ENCODE results near the gene DIAPH2. TPM values are rescaled to one million over a fixed set of nuclear protein-coding genes. Genes with fewer than 3 reads are reported as not detected.

The DIAPH2 gene
- total RNA-seq, 1 donor from 2014 or later = 34.2 TPM

GRCh38 chrX:97399400-97399799, 714.8 kb downstream of the DIAPH2 start:
- intact Hi-C loops (cut with DNase I) = no loop called here
- H3K27ac ChIP-seq = no peak overlapping the region
- H3K4me1 ChIP-seq = no peaks in the 10 kb centered on the region
- ATAC-seq (no peak), DNase-seq (no peak)
- H3K27me3 ChIP-seq (ENCODE audit: low read depth) = no peaks in the 10 kb centered on the region
- no peak overlapping the region for H3K4me3 ChIP-seq
- TF ChIP-seq CTCF (IDR thresholded peaks at IDR 0.05) = no peak
- H3K9me3 ChIP-seq = no peaks in the 10 kb centered on the region
- H3K36me3 ChIP-seq = no peaks in the 10 kb centered on the region

- no peaks in the 10 kb centered on the region for H3K36me3 ChIP-seq
- DNase-seq = no peak
- no peak overlapping the region for H3K27ac ChIP-seq
- intact Hi-C loops (cut with DNase I) = no loop called here
- H3K4me1 ChIP-seq = no peaks in the 10 kb centered on the region
- ATAC-seq = no peak
- no peak overlapping the region for H3K4me3 ChIP-seq
- no peak for TF ChIP-seq CTCF (IDR thresholded peaks at IDR 0.05)
- no peaks in the 10 kb centered on the region for H3K9me3 ChIP-seq
- H3K27me3 ChIP-seq (ENCODE audit: low read depth) = no peaks in the 10 kb centered on the region
Observed at GRCh38 chrX:97400492-97400891, 715.9 kb downstream of the DIAPH2 start.

GRCh38 chrX:97401154-97401553, 716.5 kb downstream of the DIAPH2 start:
- ATAC-seq (no peak), DNase-seq (no peak)
- Histone ChIP-seq H3K9me3 (no peaks in the 10 kb centered on the region), H3K4me1 (no peaks in the 10 kb centered on the region), H3K27ac (no peak overlapping the region), H3K27me3 (ENCODE audit: low read depth) (no peaks in the 10 kb centered on the region), H3K36me3 (no peaks in the 10 kb centered on the region), H3K4me3 (no peak overlapping the region)
- intact Hi-C loops (cut with DNase I) = no loop called here
- no peak for TF ChIP-seq CTCF (IDR thresholded peaks at IDR 0.05)

GRCh38 chrX:97401586-97402136, 717.0 kb downstream of the DIAPH2 start:
- Histone ChIP-seq H3K27me3 (ENCODE audit: low read depth) (no peaks in the 10 kb centered on the region), H3K27ac (no peak overlapping the region), H3K36me3 (no peaks in the 10 kb centered on the region), H3K4me3 (no peak overlapping the region), H3K9me3 (no peaks in the 10 kb centered on the region), H3K4me1 (no peaks in the 10 kb centered on the region)
- ATAC-seq = peak in 1 of 2 donors; percentile 43
- DNase-seq = no peak
- intact Hi-C loops (cut with DNase I) = no loop called here
- TF ChIP-seq CTCF (IDR thresholded peaks at IDR 0.05) = no peak

- H3K36me3 ChIP-seq = no peaks in the 10 kb centered on the region
- no peak for ATAC-seq
- no peaks in the 10 kb centered on the region for H3K9me3 ChIP-seq
- DNase-seq = no peak
- no peak overlapping the region for H3K27ac ChIP-seq
- no peaks in the 10 kb centered on the region for H3K4me1 ChIP-seq
- intact Hi-C loops (cut with DNase I) = no loop called here
- no peak for TF ChIP-seq CTCF (IDR thresholded peaks at IDR 0.05)
- no peaks in the 10 kb centered on the region for H3K27me3 ChIP-seq (ENCODE audit: low read depth)
- no peak overlapping the region for H3K4me3 ChIP-seq
Observed at GRCh38 chrX:97402333-97402732, 717.7 kb downstream of the DIAPH2 start.

GRCh38 chrX:97402903-97403302, 718.3 kb downstream of the DIAPH2 start:
- Histone ChIP-seq H3K27ac (no peak overlapping the region), H3K4me3 (no peak overlapping the region), H3K9me3 (no peaks in the 10 kb centered on the region), H3K27me3 (ENCODE audit: low read depth) (no peaks in the 10 kb centered on the region), H3K4me1 (no peaks in the 10 kb centered on the region), H3K36me3 (no peaks in the 10 kb centered on the region)
- DNase-seq (no peak), ATAC-seq (no peak)
- intact Hi-C loops (cut with DNase I) = no loop called here
- no peak for TF ChIP-seq CTCF (IDR thresholded peaks at IDR 0.05)

Data from lower lobe of right lung (tissue), 2 donors.